MCF 10A (cell line): Measurements from ENCODE around the gene ROCK1. TPM values are rescaled to one million over a fixed set of nuclear protein-coding genes. Genes with fewer than 3 reads are reported as not detected.

Experiments used
- BruUV-seq: library from RNA; stranded (reverse); fragments of 400-500 nt; replicated peaks from 2 replicates; lab custom pipeline; 2021; lab: Mats Ljungman, UMichigan
- CTCF ChIA-PET: fragments of 300-600 bp; sonication (Branson Sonifier 250); formaldehyde crosslinking; extraction: SDS; loops from one replicate; lab custom pipeline; 2021; ENCODE audit warnings: antibody characterized with exemption, inconsistent platforms; lab: Yijun Ruan, JAX
- POLR2A ChIA-PET: fragments of 300-600, 350-650 bp; sonication (Branson Sonifier 250); formaldehyde crosslinking; extraction: SDS; loops from one replicate; lab custom pipeline; 2020; ENCODE audit warnings: antibody characterized with exemption, inconsistent platforms; lab: Yijun Ruan, JAX
- DNase-seq: peaks from one replicate; pipeline ENCODE4 v3.0.0-alpha.2; 2018; ENCODE audit not compliant: unreplicated experiment
- H3K27ac Mint-ChIP-seq: one replicate; pipeline ENCODE4 v1.8.0; 2022; ENCODE audit warnings: mild to moderate bottlenecking, low read depth, mixed read lengths; ENCODE audit not compliant: unreplicated experiment
- H3K27me3 Mint-ChIP-seq: one replicate; pipeline ENCODE4 v1.8.0; 2022; ENCODE audit warnings: mixed read lengths; ENCODE audit not compliant: insufficient read depth, unreplicated experiment
- H3K36me3 Mint-ChIP-seq: one replicate; pipeline ENCODE4 v1.8.0; 2022; ENCODE audit warnings: mild to moderate bottlenecking, moderate library complexity, mixed read lengths; ENCODE audit not compliant: insufficient read depth, unreplicated experiment
- H3K4me1 Mint-ChIP-seq: one replicate; pipeline ENCODE4 v1.8.0; 2022; ENCODE audit warnings: mixed read lengths; ENCODE audit not compliant: insufficient read depth, unreplicated experiment
- H3K4me3 Mint-ChIP-seq: one replicate; pipeline ENCODE4 v1.8.0; 2022; ENCODE audit warnings: mild to moderate bottlenecking, moderate library complexity, mixed read lengths; ENCODE audit not compliant: unreplicated experiment
- H3K9me3 Mint-ChIP-seq: one replicate; pipeline ENCODE4 v1.8.0; 2022; ENCODE audit warnings: mixed read lengths; ENCODE audit not compliant: unreplicated experiment
- intact Hi-C: fragments of 100-400 bp; cut with micrococcal nuclease; formaldehyde crosslinking; loops from 2 replicates; pipeline ENCODE4 v1.14.1; 2022
- total RNA-seq: library from RNA; stranded (reverse); gene quantifications from 2 replicates; pipeline ENCODE4 v1.2.3, GENCODE V29; 2022
- TF ChIP-seq, protein P1 (sequence below): fragments of 200-600 bp; IDR thresholded peaks from one replicate; pipeline ENCODE4 v1.8.0; 2022; ENCODE audit warnings: antibody characterized with exemption, mild to moderate bottlenecking; ENCODE audit not compliant: unreplicated experiment

The ROCK1 gene
- total RNA-seq, 1 experiment from 2014 or later: 47.9 TPM

DNA sequence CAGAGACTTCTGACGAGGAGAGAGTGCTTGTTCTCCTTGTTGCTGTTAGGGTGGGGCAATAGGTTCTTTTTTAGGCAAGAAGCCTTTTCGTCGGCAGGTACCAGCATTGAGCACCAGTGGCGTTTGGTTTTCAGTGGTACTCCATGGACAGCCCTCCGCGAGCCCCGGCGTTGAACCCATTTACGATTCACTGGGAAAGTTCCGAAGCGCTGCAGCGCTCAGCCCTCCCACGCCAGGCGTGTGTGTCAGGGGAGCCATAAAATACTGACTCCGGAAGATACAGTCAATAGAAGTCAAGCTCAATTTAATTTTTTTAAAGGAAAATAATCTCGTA lies 494 bp upstream of the ROCK1 start:
- DNase-seq: no peak
- Mint-ChIP-seq H3K4me1 (peaks cover 5% of the 10 kb centered on the region), H3K9me3 (no peaks in the 10 kb centered on the region), H3K4me3 (no peak overlapping the region), H3K36me3 (no peaks in the 10 kb centered on the region), H3K27ac (peak overlapping the region; percentile 92), H3K27me3 (no peaks in the 10 kb centered on the region)
- intact Hi-C loops: no loop called here
- BruUV-seq: no TSS peak
- TF ChIP-seq, protein P1, sequence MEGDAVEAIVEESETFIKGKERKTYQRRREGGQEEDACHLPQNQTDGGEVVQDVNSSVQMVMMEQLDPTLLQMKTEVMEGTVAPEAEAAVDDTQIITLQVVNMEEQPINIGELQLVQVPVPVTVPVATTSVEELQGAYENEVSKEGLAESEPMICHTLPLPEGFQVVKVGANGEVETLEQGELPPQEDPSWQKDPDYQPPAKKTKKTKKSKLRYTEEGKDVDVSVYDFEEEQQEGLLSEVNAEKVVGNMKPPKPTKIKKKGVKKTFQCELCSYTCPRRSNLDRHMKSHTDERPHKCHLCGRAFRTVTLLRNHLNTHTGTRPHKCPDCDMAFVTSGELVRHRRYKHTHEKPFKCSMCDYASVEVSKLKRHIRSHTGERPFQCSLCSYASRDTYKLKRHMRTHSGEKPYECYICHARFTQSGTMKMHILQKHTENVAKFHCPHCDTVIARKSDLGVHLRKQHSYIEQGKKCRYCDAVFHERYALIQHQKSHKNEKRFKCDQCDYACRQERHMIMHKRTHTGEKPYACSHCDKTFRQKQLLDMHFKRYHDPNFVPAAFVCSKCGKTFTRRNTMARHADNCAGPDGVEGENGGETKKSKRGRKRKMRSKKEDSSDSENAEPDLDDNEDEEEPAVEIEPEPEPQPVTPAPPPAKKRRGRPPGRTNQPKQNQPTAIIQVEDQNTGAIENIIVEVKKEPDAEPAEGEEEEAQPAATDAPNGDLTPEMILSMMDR: no peak
- POLR2A ChIA-PET: interaction anchor here (0.5 to 3.9 kb wide), 22 partner anchors 12 to 565 kb away, joined by 3 to 23 read pairs (median 4); partner anchors contain the start of gene ESCO1
- CTCF ChIA-PET: interaction anchor here (1.0 kb wide), 1 partner anchor 55 kb away, joined by 3 read pairs; no protein-coding TSS in a partner anchor

DNA sequence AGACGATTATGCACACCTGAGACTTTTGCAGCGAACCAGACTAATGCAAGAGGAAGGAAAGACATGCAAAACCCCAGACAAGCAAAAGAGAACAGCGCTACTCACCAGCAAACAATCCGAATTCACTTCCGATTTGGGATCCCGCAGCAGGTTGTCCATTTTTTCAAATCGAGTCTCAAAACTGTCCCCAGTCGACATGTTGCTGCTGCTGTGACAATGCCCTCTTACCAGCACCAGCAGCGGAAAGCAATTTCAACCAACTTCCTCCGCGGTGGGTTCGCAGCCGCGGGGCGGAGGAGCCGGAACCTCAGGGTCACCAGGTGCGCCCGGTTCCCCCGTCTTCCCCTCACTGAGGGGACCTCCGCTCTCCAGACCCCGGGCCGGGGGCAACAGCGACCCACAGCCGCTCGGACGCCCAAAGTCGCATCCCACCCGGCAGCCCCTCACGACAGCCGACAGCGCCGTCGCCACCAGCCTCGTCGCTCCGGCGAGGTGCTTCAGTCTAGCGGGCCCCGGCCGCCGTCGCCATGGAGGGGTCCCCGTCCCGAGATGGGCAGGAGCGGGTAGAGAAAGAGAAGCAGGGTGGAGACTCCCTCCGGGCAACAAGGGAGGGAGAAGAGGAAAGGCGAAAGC lies 784 bp downstream of the ROCK1 start:
- ChIA-PET POLR2A (interaction anchor here (0.5 to 3.9 kb wide), 20 partner anchors 11 to 490 kb away, joined by 3 to 23 read pairs (median 4); partner anchors contain the start of gene ESCO1), CTCF (no interaction called here)
- intact Hi-C loops: loop anchor here (1.0 to 2.0 kb wide), 2 partner anchors 54 to 58 kb away; no protein-coding TSS in a partner anchor
- Mint-ChIP-seq H3K4me1 (peaks cover 15% of the 10 kb centered on the region), H3K36me3 (no peaks in the 10 kb centered on the region), H3K27ac (peak overlapping the region; percentile 92), H3K27me3 (no peaks in the 10 kb centered on the region), H3K9me3 (no peaks in the 10 kb centered on the region), H3K4me3 (no peak overlapping the region)
- no TSS peak for BruUV-seq
- peak; percentile 36 for DNase-seq
- TF ChIP-seq, protein P1: no peak

DNA sequence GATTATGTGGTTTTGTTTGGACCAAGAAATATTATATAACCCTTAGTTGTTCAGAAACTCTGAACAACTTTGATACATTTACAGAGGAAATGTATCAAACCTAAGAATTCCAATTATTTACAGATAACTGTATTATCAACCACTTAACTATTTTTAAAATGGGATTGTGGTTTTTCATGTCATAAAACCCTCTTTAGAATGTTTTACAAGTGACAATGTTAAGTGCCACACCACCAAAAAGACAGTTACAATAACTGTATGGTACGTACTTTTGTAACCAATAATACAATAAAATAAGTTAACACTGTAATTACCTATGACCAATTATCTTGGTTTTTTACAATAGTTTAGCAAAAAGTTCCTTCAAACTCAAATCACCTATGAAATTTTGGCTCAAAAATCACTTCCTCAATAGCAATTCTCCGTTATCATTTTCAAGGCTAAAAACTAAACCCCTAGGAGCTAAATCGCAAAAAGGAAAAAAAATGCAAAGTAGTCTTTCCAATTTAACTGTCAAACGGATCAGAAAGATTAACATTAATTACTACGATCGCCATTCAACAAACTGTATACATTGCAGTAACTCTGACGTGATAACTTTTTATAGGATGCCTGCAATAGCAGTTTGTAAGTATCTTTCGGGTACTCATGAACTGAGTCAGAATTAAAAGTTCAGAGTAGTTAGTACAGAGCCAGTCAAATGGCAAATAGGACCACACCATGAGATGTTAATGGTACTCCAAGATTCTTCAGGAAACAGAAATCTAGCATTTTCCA lies 1.5 kb downstream of the ROCK1 start:
- no peak for DNase-seq
- Mint-ChIP-seq H3K9me3 (no peaks in the 10 kb centered on the region), H3K36me3 (no peaks in the 10 kb centered on the region), H3K27ac (peak overlapping the region; percentile 92), H3K27me3 (no peaks in the 10 kb centered on the region), H3K4me3 (no peak overlapping the region), H3K4me1 (peaks cover 21% of the 10 kb centered on the region)
- intact Hi-C loops: loop anchor here (1.0 to 10.0 kb wide), 4 partner anchors 38 to 105 kb away; no protein-coding TSS in a partner anchor
- ChIA-PET CTCF (interaction anchor here (0.6 kb wide), 1 partner anchor 53 kb away, joined by 3 read pairs; no protein-coding TSS in a partner anchor), POLR2A (interaction anchor here (0.5 to 3.9 kb wide), 5 partner anchors 10 to 58 kb away, joined by 3 to 22 read pairs (median 3); no protein-coding TSS in a partner anchor)
- TSS peak; percentile 28 for BruUV-seq
- TF ChIP-seq, protein P1: no peak

DNA sequence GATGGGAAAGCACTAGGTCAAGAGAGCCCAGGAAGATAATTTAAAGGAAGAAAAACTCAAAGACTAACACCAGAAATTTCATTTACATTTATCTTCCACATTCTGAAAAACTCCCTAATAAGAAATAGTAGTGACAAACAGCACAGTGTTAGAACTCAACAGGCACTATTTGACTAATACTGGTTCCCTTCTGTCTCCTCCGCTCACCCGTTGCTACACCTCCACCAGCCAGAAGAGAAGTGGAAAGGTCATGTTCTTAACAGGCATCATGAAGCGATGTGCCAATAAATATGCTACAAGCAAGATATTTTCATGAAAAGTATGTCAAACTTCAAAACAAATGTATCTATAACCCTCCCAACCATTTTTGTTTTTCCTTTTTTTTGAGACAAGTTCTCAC lies 5.7 kb downstream of the ROCK1 start:
- ChIA-PET CTCF (no interaction called here), POLR2A (no interaction called here)
- no TSS peak for BruUV-seq
- H3K27me3 Mint-ChIP-seq: no peaks in the 10 kb centered on the region
- no peak for DNase-seq
- H3K27ac Mint-ChIP-seq: no peak overlapping the region
- TF ChIP-seq, protein P1: no peak
- H3K4me1 Mint-ChIP-seq: peaks cover 32% of the 10 kb centered on the region
- H3K4me3 Mint-ChIP-seq: peak overlapping the region; percentile 24
- H3K36me3 Mint-ChIP-seq: no peaks in the 10 kb centered on the region
- H3K9me3 Mint-ChIP-seq: no peaks in the 10 kb centered on the region
- intact Hi-C loops: loop anchor here (5.0 to 10.0 kb wide), 2 partner anchors 34 to 101 kb away; no protein-coding TSS in a partner anchor
